GM23338 (cell line): ENCODE results near the gene POLA1. TPM values are rescaled to one million over a fixed set of nuclear protein-coding genes. Genes with fewer than 3 reads are reported as not detected.
"Not testable (repeated sequence)": the region's sequence is repeated elsewhere in the genome, so short reads cannot be mapped to it uniquely, and the experiment has no call there.

Experiments
- ATAC-seq: fragments of 200-7000 bp; cut with Tn5 transposase; 3 replicates; pipeline ENCODE4 v1.9.1; 2020
- DNase-seq: peaks from one replicate; pipeline ENCODE4 v3.0.0-alpha.2; 2015; ENCODE audit warnings: low spot score
- H2AFZ ChIP-seq: fragments of 200-600 bp; sonication (generic); 2 replicates; pipeline ENCODE4 v1.8.0; 2016; ENCODE audit warnings: antibody characterized with exemption, mild to moderate bottlenecking, moderate library complexity
- H3F3A ChIP-seq: fragments of 200-600 bp; sonication (generic); replicated peaks from 2 replicates; pipeline ENCODE4 v1.8.0; 2017; ENCODE audit warnings: antibody characterized with exemption, mixed run types, low read depth
- H3K27ac ChIP-seq: fragments of 200-600 bp; sonication (generic); 2 replicates; pipeline ENCODE4 v1.6.1; 2016; ENCODE audit warnings: low read depth
- H3K27me3 ChIP-seq: fragments of 200-600 bp; sonication (generic); 2 replicates; pipeline ENCODE4 v1.8.0; 2016; ENCODE audit warnings: mild to moderate bottlenecking, mixed run types, moderate library complexity; ENCODE audit not compliant: insufficient read depth
- H3K36me3 ChIP-seq: fragments of 200-600 bp; sonication (generic); 2 replicates; pipeline ENCODE4 v1.8.0; 2016; ENCODE audit warnings: mild to moderate bottlenecking; ENCODE audit not compliant: insufficient read depth
- H3K4me1 ChIP-seq: fragments of 200-600 bp; sonication (generic); 2 replicates; pipeline ENCODE4 v1.8.0; 2016; ENCODE audit warnings: mild to moderate bottlenecking, moderate library complexity; ENCODE audit not compliant: insufficient read depth
- H3K4me2 ChIP-seq: fragments of 200-600 bp; sonication (generic); 2 replicates; pipeline ENCODE4 v1.7.1; 2017; ENCODE audit warnings: mixed run types
- H3K4me3 ChIP-seq: fragments of 200-600 bp; sonication (generic); 2 replicates; pipeline ENCODE4 v1.6.1; 2016; ENCODE audit warnings: mixed run types
- H3K79me2 ChIP-seq: fragments of 200-600 bp; sonication (generic); replicated peaks from 2 replicates; pipeline ENCODE4 v1.8.0; 2017; ENCODE audit warnings: mild to moderate bottlenecking; ENCODE audit not compliant: insufficient read depth
- H3K9me2 ChIP-seq: fragments of 200-600 bp; sonication (generic); 2 replicates; pipeline ENCODE4 v1.8.0; 2017; ENCODE audit not compliant: insufficient read depth
- H4K20me1 ChIP-seq: fragments of 200-600 bp; sonication (generic); replicated peaks from 2 replicates; pipeline ENCODE4 v1.8.0; 2017; ENCODE audit warnings: mild to moderate bottlenecking; ENCODE audit not compliant: insufficient read depth
- H3K27ac Mint-ChIP-seq: 2 replicates; pipeline ENCODE4 v1.8.0; 2020; ENCODE audit warnings: inconsistent platforms, mild to moderate bottlenecking, moderate library complexity, mixed read lengths
- H3K27me3 Mint-ChIP-seq: 3 replicates; pipeline ENCODE4 v1.8.0; 2022; ENCODE audit warnings: low read depth, mild to moderate bottlenecking, moderate library complexity, mixed read lengths, inconsistent platforms; ENCODE audit not compliant: insufficient read depth, poor library complexity
- H3K36me3 Mint-ChIP-seq: 3 replicates; pipeline ENCODE4 v1.8.0; 2021; ENCODE audit warnings: low read depth, mild to moderate bottlenecking, inconsistent platforms, moderate library complexity, mixed read lengths
- H3K4me1 Mint-ChIP-seq: 3 replicates; pipeline ENCODE4 v1.8.0; 2020; ENCODE audit warnings: mild to moderate bottlenecking, inconsistent platforms, mixed read lengths
- H3K4me3 Mint-ChIP-seq: 3 replicates; pipeline ENCODE4 v1.8.0; 2021; ENCODE audit warnings: moderate library complexity, mild to moderate bottlenecking, inconsistent platforms, mixed read lengths
- H3K9me3 Mint-ChIP-seq: 3 replicates; pipeline ENCODE4 v1.8.0; 2020; ENCODE audit warnings: moderate library complexity, mild to moderate bottlenecking, inconsistent platforms, mixed read lengths
- CTCF ChIP-seq, 2 experiments: fragments of 200-600 bp in 1 of 2; sonication (generic) in 1 of 2; conservative IDR thresholded peaks; 2 replicates each; pipeline versions ENCODE4 v1.5.1 to v1.6.1; 2016 to 2017; ENCODE audit warnings: antibody characterized with exemption in 2 of 2, low read depth in 2 of 2, mild to moderate bottlenecking in 2 of 2, moderate library complexity in 1 of 2
- ETS1 ChIP-seq: IDR thresholded peaks from 2 replicates; pipeline ENCODE4 v1.6.1; 2016; ENCODE audit warnings: antibody characterized with exemption
- EZH2 ChIP-seq: fragments of 200-600 bp; sonication (generic); IDR thresholded peaks from one replicate; pipeline ENCODE4 v1.8.0; 2017; ENCODE audit warnings: antibody characterized with exemption, mild to moderate bottlenecking, low read depth; ENCODE audit not compliant: unreplicated experiment
- EZH2phosphoT487 ChIP-seq: fragments of 200-600 bp; sonication (generic); IDR thresholded peaks from one replicate; pipeline ENCODE4 v1.8.1; 2018; ENCODE audit warnings: antibody characterized with exemption; ENCODE audit not compliant: unreplicated experiment
- JUNB ChIP-seq: IDR thresholded peaks from one replicate; pipeline ENCODE4 v1.6.1; 2016; ENCODE audit warnings: antibody characterized with exemption; ENCODE audit not compliant: unreplicated experiment
- POLR2AphosphoS5 ChIP-seq: IDR thresholded peaks from 2 replicates; pipeline ENCODE4 v1.6.1; 2016; ENCODE audit warnings: antibody characterized with exemption, low read depth
- REST ChIP-seq: IDR thresholded peaks from one replicate; pipeline ENCODE4 v1.6.1; 2018; ENCODE audit warnings: antibody characterized with exemption; ENCODE audit not compliant: unreplicated experiment
- STAT1 ChIP-seq: IDR thresholded peaks from one replicate; pipeline ENCODE4 v1.6.1; 2016; ENCODE audit warnings: antibody characterized with exemption; ENCODE audit not compliant: unreplicated experiment
- ZNF331 ChIP-seq: fragments of 250-450 bp; sonication (Bioruptor Pico); IDR thresholded peaks from 2 replicates; pipeline ENCODE4 v1.5.0; 2020; ENCODE audit warnings: low read depth, mild to moderate bottlenecking, moderate library complexity
- ZNF462 ChIP-seq: fragments of 250-450 bp; sonication (Bioruptor Pico); IDR thresholded peaks from 2 replicates; pipeline ENCODE4 v1.5.0; 2020; ENCODE audit warnings: mild to moderate bottlenecking, moderate library complexity
- polyA plus RNA-seq: library from polyadenylated mRNA; unstranded; fragments of >200 nt; fragmentation: Nextera tagmentation; extraction: Ambion mirVana; gene quantifications from 2 replicates; pipeline ENCODE4 v1.2.1, GENCODE V29; 2016
- total RNA-seq: library from RNA; depleted of rRNA; stranded (reverse); fragments of >200 nt; shearing (Covaris generic); gene quantifications from 2 replicates; pipeline ENCODE4 v1.2.3, GENCODE V29; 2014

The POLA1 gene
- total and polyA plus RNA-seq, 2 experiments from 2014 or later = 12.6 to 36.6 TPM

GRCh38 chrX:24863779-24864178 is 170.1 kb downstream of the POLA1 start:
- H2AFZ ChIP-seq, H3K4me2 ChIP-seq, H3K4me3 ChIP-seq, H3K36me3 Mint-ChIP-seq, ATAC-seq, H3K4me3 Mint-ChIP-seq, H3F3A ChIP-seq, H3K9me2 ChIP-seq, H3K36me3 ChIP-seq, H4K20me1 ChIP-seq, DNase-seq, H3K27me3 Mint-ChIP-seq, H3K27ac ChIP-seq, H3K79me2 ChIP-seq, H3K4me1 ChIP-seq, H3K27ac Mint-ChIP-seq, H3K9me3 Mint-ChIP-seq, H3K27me3 ChIP-seq: not testable (repeated sequence)
- H3K4me1 Mint-ChIP-seq = peaks cover 10% of the 10 kb centered on the region

GRCh38 chrX:24870143-24870542 is 176.4 kb downstream of the POLA1 start:
- Histone ChIP-seq H3K79me2 (no peaks in the 10 kb centered on the region), H3K4me2 (no peak overlapping the region), H3F3A (no peaks in the 10 kb centered on the region), H3K9me2 (no peaks in the 10 kb centered on the region), H3K36me3 (no peaks in the 10 kb centered on the region), H2AFZ (no peak overlapping the region), H3K4me3 (no peak overlapping the region), H4K20me1 (no peaks in the 10 kb centered on the region), H3K27me3 (no peaks in the 10 kb centered on the region), H3K27ac (no peak overlapping the region), H3K4me1 (peaks cover 5% of the 10 kb centered on the region; the same call in 1 of the 2 replicates)
- no peak for DNase-seq
- Mint-ChIP-seq H3K4me3 (no peak overlapping the region), H3K27me3 (no peaks in the 10 kb centered on the region), H3K9me3 (no peaks in the 10 kb centered on the region), H3K36me3 (no peaks in the 10 kb centered on the region), H3K4me1 (peaks cover 10% of the 10 kb centered on the region), H3K27ac (no peak overlapping the region)
- no peak for ATAC-seq
- no peak for TF ChIP-seq EZH2
- TF ChIP-seq STAT1 = no peak
- no peak for TF ChIP-seq REST
- TF ChIP-seq POLR2AphosphoS5 = no peak
- no peak for TF ChIP-seq CTCF (conservative IDR thresholded peaks at IDR 0.05; ENCODE audit: low read depth in 2 of 2)
- TF ChIP-seq ZNF462 (CRISPR knock-in tag) = no peak
- TF ChIP-seq EZH2phosphoT487 = no peak
- TF ChIP-seq JUNB = no peak
- TF ChIP-seq ETS1 = no peak
- TF ChIP-seq ZNF331 (CRISPR knock-in tag) = no peak
